ENCODE results near the gene ISY1.

DNA sequence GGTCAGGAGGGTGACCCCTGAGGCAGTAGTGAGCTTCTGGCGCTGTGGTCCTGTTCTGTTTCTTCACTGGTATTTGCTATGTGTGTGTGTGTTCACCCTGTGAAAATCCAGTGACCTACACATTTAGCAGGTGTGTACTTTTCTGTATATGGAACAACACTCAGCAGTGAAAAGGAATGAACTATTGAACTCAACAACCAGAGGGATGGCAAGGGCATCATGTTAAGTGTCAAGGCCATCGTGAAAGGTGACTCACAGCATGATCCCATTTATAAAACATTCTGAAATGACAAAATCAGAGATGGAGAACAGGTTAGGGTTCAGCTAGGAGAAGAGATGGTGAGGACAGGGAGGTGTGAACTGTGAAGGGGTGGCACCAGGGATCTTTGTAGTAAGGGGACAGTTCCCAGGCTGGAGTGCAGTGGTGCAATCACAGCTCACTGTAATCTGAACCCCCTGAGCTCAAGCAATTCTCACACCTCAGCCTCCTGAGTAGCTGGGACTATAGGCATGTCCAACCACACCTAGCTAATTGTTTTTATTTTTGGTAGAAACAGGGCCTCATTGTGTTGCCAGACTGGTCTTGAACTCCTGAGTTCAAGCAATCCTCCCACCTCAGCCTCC is 29.3 kb downstream of the ISY1 start:
- TF ChIP-seq CTCF (IDR thresholded peaks at IDR 0.05; ENCODE audit: low read length) (no peak), EZH2 (IDR thresholded peaks at IDR 0.05; ENCODE audit: borderline replicate concordance, low read length) (no peak)
